ENCODE measurements around the gene AHNAK.
A peak's percentile ranks its signal among the peaks of the same experiment; 100 is the strongest.

Gene AHNAK

DNA sequence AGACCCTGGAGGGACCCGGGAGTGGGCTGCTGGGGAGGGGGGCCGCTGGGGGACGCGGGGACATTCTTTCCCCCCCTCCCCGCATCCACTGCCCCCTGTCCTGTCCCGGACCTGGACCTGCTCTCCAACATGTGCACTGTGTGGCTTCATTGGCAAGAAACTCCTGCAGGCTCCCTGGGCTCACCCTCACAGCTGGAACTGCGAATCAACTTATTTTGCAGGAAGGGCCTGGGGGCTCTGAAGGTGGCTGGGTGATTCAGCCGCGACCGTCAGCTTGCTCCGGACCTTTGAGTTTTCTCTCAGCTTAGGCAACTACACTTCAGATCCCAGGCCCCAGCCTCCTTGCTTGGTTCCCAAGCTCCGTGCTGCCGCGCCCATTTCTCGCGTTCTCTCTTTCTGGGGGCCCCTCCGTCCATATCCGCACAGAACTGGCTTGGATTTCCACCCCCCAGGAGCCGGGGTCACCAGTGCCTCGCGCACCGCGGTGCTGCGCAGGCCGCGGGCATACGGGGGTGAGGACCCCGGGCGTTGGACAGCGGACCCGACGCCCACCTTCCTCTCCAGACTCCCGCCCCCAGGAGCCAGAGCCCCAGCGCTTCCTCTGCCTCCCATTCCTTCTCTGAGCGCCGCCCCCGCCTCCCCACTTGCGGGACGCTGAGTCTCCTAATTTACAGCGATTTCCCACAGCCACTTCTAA, 471 bp upstream of the AHNAK start:
- H3K4me1 ChIP-seq (ENCODE audit: control insufficient read depth, insufficient read depth, low read length) = no peaks in the 10 kb centered on the region; the same call in 1 of the 2 replicates
- CTCF ChIA-PET = interaction anchor here (0.6 to 1.1 kb wide), 3 partner anchors 13 to 223 kb away, joined by 3 to 6 read pairs (median 5); no protein-coding TSS in a partner anchor
- POLR2A ChIA-PET = interaction anchor here (0.7 to 4.8 kb wide), 10 partner anchors 8 to 308 kb away, joined by 3 to 53 read pairs (median 6); partner anchors contain the start of genes EEF1G, TUT1 and UQCC3
- TF ChIP-seq ZSCAN16 (tag by site-specific recombination; IDR thresholded peaks at IDR 0.05) (no peak), ZNF335 (tag by site-specific recombination; conservative IDR thresholded peaks at IDR 0.05) (peak; percentile 4; the same call in 1 of the 2 replicates), KLF7 (tag by site-specific recombination; IDR thresholded peaks at IDR 0.05; ENCODE audit: borderline replicate concordance) (0 out of 2 replicates have a peak, but pooled peaks have one; percentile 46), ZFHX2 (tag by site-specific recombination; conservative IDR thresholded peaks at IDR 0.05) (peak; percentile 89), ZNF707 (tag by site-specific recombination; IDR thresholded peaks at IDR 0.05) (no peak), GLIS2 (tag by site-specific recombination; IDR thresholded peaks at IDR 0.05) (peak; percentile 48; the same call in 1 of the 2 replicates), EGR2 (tag by site-specific recombination; IDR thresholded peaks at IDR 0.05; ENCODE audit: low read depth) (peak; percentile 72; the same call in 1 of the 2 replicates), ZNF610 (tag by site-specific recombination; IDR thresholded peaks at IDR 0.05; ENCODE audit: borderline replicate concordance) (no peak), ZNF155 (tag by site-specific recombination; IDR thresholded peaks at IDR 0.05) (no peak), SP2 (tag by site-specific recombination; IDR thresholded peaks at IDR 0.05) (peak; percentile 47)
- TF ChIP-seq, protein P1, sequence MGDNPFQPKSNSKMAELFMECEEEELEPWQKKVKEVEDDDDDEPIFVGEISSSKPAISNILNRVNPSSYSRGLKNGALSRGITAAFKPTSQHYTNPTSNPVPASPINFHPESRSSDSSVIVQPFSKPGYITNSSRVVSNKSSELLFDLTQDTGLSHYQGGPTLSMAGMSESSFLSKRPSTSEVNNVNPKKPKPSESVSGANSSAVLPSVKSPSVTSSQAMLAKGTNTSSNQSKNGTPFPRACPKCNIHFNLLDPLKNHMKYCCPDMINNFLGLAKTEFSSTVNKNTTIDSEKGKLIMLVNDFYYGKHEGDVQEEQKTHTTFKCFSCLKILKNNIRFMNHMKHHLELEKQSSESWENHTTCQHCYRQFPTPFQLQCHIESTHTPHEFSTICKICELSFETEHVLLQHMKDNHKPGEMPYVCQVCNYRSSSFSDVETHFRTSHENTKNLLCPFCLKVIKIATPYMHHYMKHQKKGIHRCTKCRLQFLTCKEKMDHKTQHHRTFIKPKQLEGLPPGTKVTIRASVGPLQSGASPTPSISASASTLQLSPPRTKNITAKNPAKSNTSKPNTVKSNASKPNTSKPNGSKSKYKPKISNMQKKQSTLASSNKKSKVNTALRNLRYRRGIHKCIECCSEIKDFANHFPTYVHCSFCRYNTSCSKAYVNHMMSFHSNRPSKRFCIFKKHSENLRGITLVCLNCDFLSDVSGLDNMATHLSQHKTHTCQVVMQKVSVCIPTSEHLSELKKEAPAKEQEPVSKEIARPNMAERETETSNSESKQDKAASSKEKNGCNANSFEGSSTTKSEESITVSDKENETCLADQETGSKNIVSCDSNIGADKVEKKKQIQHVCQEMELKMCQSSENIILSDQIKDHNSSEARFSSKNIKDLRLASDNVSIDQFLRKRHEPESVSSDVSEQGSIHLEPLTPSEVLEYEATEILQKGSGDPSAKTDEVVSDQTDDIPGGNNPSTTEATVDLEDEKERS (tag by site-specific recombination; IDR thresholded peaks at IDR 0.05) = no peak
- TF ChIP-seq, protein P2, sequence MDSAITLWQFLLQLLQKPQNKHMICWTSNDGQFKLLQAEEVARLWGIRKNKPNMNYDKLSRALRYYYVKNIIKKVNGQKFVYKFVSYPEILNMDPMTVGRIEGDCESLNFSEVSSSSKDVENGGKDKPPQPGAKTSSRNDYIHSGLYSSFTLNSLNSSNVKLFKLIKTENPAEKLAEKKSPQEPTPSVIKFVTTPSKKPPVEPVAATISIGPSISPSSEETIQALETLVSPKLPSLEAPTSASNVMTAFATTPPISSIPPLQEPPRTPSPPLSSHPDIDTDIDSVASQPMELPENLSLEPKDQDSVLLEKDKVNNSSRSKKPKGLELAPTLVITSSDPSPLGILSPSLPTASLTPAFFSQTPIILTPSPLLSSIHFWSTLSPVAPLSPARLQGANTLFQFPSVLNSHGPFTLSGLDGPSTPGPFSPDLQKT (IDR thresholded peaks at IDR 0.05; ENCODE audit: borderline replicate concordance, low read depth, low read length) = no peak
- no peak overlapping the region for H3K27ac ChIP-seq (ENCODE audit: extremely low read depth, low read depth, low read length)
- H3K36me3 ChIP-seq (ENCODE audit: control insufficient read depth in 2 of 2, insufficient read depth in 1 of 2, low read length in 2 of 2) = no peaks in the 10 kb centered on the region
- no peaks in the 10 kb centered on the region for H3K9me3 ChIP-seq (ENCODE audit: control insufficient read depth, insufficient read depth, low read depth, low read length)
- H3K4me3 ChIP-seq (ENCODE audit: low read depth, low read length) = peak overlapping the region; percentile 76

DNA sequence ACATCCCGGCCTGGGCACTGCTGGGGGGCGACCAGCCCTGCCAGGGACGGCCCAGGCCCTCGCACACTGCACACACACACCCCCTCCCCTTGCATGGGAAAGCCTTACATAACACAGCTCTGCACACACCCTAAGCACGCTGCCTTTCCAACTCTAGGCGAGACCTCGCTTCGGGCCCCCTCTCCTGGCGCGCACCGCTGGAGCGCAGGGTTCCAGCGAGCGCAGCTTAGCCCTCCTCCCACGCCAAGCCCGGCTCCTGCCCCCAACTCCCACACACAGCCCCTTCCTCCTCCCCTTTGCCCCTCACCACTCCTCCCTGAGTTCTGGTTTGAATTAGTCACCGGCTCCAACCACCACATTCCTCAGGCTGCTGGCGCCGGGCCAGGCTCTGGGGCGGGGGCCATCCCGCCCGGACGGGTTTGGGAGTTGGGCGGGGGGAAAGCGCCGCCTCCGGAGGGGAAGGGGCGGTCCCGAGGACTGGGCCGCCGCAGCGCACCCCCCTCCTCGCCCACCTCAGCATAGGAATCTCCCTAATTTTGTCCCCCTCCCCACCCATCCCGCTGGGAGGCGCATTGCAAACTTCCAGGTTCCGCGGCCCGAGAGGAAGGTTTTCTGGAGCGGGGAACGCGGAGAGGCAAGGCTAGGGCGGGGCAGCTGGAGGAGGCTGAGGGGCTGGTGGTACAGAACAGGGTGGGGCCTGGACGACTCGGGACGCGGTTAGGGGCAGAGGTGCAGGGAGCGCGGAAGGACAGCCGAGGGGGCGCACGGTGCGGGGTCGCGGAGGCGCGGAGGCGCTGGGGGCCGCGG, 966 bp downstream of the AHNAK start:
- peak overlapping the region; percentile 76 for H3K4me3 ChIP-seq (ENCODE audit: low read depth, low read length)
- ChIA-PET POLR2A (interaction anchor here (0.9 to 4.8 kb wide), 8 partner anchors 10 to 126 kb away, joined by 3 to 53 read pairs (median 8); partner anchors contain the start of genes C11orf98, CSKMT, EEF1G and LBHD1), CTCF (interaction anchor here (1.0 to 8.8 kb wide), 5 partner anchors 14 to 152 kb away, joined by 3 to 188 read pairs (median 68); no protein-coding TSS in a partner anchor)
- no peaks in the 10 kb centered on the region for H3K36me3 ChIP-seq (ENCODE audit: control insufficient read depth in 2 of 2, insufficient read depth in 1 of 2, low read length in 2 of 2)
- no peaks in the 10 kb centered on the region for H3K9me3 ChIP-seq (ENCODE audit: control insufficient read depth, insufficient read depth, low read depth, low read length)
- no peaks in the 10 kb centered on the region; the same call in 1 of the 2 replicates for H3K4me1 ChIP-seq (ENCODE audit: control insufficient read depth, insufficient read depth, low read length)
- H3K27ac ChIP-seq (ENCODE audit: extremely low read depth, low read depth, low read length) = peak overlapping the region; percentile 72
- no peak for TF ChIP-seq ZNF10 (tag by site-specific recombination; IDR thresholded peaks at IDR 0.05)
- 0 out of 2 replicates have a peak, but pooled peaks have one; percentile 12 for TF ChIP-seq ZNF335 (tag by site-specific recombination; conservative IDR thresholded peaks at IDR 0.05)
- no peak for TF ChIP-seq GFI1B (tag by site-specific recombination; IDR thresholded peaks at IDR 0.05)
- TF ChIP-seq, protein P3, sequence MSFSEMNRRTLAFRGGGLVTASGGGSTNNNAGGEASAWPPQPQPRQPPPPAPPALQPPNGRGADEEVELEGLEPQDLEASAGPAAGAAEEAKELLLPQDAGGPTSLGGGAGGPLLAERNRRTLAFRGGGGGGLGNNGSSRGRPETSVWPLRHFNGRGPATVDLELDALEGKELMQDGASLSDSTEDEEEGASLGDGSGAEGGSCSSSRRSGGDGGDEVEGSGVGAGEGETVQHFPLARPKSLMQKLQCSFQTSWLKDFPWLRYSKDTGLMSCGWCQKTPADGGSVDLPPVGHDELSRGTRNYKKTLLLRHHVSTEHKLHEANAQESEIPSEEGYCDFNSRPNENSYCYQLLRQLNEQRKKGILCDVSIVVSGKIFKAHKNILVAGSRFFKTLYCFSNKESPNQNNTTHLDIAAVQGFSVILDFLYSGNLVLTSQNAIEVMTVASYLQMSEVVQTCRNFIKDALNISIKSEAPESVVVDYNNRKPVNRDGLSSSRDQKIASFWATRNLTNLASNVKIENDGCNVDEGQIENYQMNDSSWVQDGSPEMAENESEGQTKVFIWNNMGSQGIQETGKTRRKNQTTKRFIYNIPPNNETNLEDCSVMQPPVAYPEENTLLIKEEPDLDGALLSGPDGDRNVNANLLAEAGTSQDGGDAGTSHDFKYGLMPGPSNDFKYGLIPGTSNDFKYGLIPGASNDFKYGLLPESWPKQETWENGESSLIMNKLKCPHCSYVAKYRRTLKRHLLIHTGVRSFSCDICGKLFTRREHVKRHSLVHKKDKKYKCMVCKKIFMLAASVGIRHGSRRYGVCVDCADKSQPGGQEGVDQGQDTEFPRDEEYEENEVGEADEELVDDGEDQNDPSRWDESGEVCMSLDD (tag by site-specific recombination; IDR thresholded peaks at IDR 0.05) = no peak; the same call in 1 of the 2 replicates
- peak; percentile 64 for TF ChIP-seq ZXDB (tag by site-specific recombination; IDR thresholded peaks at IDR 0.05)
- no peak for TF ChIP-seq ZNF274 (IDR thresholded peaks at IDR 0.05; ENCODE audit: low read length)
- TF ChIP-seq ZNF274 (tag by site-specific recombination; IDR thresholded peaks at IDR 0.05; ENCODE audit: borderline replicate concordance) = no peak
- TF ChIP-seq, protein P4, sequence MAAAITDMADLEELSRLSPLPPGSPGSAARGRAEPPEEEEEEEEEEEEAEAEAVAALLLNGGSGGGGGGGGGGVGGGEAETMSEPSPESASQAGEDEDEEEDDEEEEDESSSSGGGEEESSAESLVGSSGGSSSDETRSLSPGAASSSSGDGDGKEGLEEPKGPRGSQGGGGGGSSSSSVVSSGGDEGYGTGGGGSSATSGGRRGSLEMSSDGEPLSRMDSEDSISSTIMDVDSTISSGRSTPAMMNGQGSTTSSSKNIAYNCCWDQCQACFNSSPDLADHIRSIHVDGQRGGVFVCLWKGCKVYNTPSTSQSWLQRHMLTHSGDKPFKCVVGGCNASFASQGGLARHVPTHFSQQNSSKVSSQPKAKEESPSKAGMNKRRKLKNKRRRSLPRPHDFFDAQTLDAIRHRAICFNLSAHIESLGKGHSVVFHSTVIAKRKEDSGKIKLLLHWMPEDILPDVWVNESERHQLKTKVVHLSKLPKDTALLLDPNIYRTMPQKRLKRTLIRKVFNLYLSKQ (tag by site-specific recombination; IDR thresholded peaks at IDR 0.05; ENCODE audit: borderline replicate concordance) = no peak
- TF ChIP-seq ZBTB21 (tag by site-specific recombination; IDR thresholded peaks at IDR 0.05) = no peak; the same call in 1 of the 2 replicates
- TF ChIP-seq, protein P5, sequence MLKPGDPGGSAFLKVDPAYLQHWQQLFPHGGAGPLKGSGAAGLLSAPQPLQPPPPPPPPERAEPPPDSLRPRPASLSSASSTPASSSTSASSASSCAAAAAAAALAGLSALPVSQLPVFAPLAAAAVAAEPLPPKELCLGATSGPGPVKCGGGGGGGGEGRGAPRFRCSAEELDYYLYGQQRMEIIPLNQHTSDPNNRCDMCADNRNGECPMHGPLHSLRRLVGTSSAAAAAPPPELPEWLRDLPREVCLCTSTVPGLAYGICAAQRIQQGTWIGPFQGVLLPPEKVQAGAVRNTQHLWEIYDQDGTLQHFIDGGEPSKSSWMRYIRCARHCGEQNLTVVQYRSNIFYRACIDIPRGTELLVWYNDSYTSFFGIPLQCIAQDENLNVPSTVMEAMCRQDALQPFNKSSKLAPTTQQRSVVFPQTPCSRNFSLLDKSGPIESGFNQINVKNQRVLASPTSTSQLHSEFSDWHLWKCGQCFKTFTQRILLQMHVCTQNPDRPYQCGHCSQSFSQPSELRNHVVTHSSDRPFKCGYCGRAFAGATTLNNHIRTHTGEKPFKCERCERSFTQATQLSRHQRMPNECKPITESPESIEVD (tag by site-specific recombination; IDR thresholded peaks at IDR 0.05) = no peak

All from HEK293 (cell line).